ENCODE measurements around the gene CACNG4. TPM values are rescaled to one million over a fixed set of nuclear protein-coding genes. Genes with fewer than 3 reads are reported as not detected.
A peak's percentile ranks its signal among the peaks of the same experiment; 100 is the strongest.

CACNG4 gene
- total RNA-seq, 1 experiment from 2014 or later, result 6.3 TPM

GRCh38 chr17:67024736-67025135 is 60.2 kb downstream of the CACNG4 start:
- Histone ChIP-seq H2BK120ac (ENCODE audit: low read depth, low read length, poor library complexity, severe bottlenecking) (no peak overlapping the region), H4K20me1 (ENCODE audit: control insufficient read depth, insufficient read depth, insufficient read length) (no peaks in the 10 kb centered on the region), H3K56ac (ENCODE audit: insufficient read length, low read depth, low read length) (no peak overlapping the region), H2BK20ac (ENCODE audit: low read depth, low read length, poor library complexity, severe bottlenecking) (no peak overlapping the region), H4K5ac (ENCODE audit: insufficient read length, low read depth, low read length) (no peak overlapping the region), H3K79me1 (ENCODE audit: insufficient read depth, low read depth, low read length, poor library complexity, severe bottlenecking) (no peaks in the 10 kb centered on the region), H3K27me3 (ENCODE audit: insufficient read depth, low read length) (no peaks in the 10 kb centered on the region), H3K14ac (ENCODE audit: insufficient read depth, low read length) (no peak overlapping the region), H2AFZ (ENCODE audit: low read length) (no peak overlapping the region), H3K23ac (ENCODE audit: insufficient read length, low read depth, low read length) (no peak overlapping the region), H4K91ac (ENCODE audit: insufficient read length, low read depth, low read length) (no peak overlapping the region), H2BK12ac (ENCODE audit: insufficient read length, low read depth, low read length) (no peak overlapping the region), H2BK15ac (ENCODE audit: low read depth, low read length) (no peak overlapping the region), H3K9ac (ENCODE audit: extremely low read depth, insufficient read length, low read length) (no peak overlapping the region), H2AK5ac (ENCODE audit: insufficient read length, low read length) (no peak overlapping the region), H3K4me1 (ENCODE audit: insufficient read depth, low read length) (no peaks in the 10 kb centered on the region), H3K18ac (ENCODE audit: insufficient read length, low read depth, low read length) (no peak overlapping the region), H3K4ac (ENCODE audit: low read depth, low read length) (no peak overlapping the region), H3K27ac (ENCODE audit: insufficient read length, low read depth, low read length) (no peak overlapping the region), H3K79me2 (ENCODE audit: insufficient read depth, low read length) (no peaks in the 10 kb centered on the region), H3K23me2 (ENCODE audit: insufficient read length, low read depth, low read length, poor library complexity, severe bottlenecking) (no peaks in the 10 kb centered on the region), H3K9me3 (ENCODE audit: control insufficient read depth, low read depth, low read length) (no peaks in the 10 kb centered on the region), H3T11ph (ENCODE audit: low read length) (no peak overlapping the region), H4K8ac (replicated peaks; ENCODE audit: insufficient read length, low read depth, low read length) (no peak overlapping the region), H2BK5ac (ENCODE audit: insufficient read length, low read length) (no peak overlapping the region), H3K4me2 (ENCODE audit: insufficient read depth, insufficient read length, low read length) (no peak overlapping the region)
- H3K4me3 Mint-ChIP-seq, result no peak overlapping the region
- H3K27me3 Mint-ChIP-seq (ENCODE audit: low read depth), result no peaks in the 10 kb centered on the region
- WGBS (ENCODE audit: extremely low coverage, insufficient read length, low lambda C conversion rate), result no CpG with 5 or more reads among the region's 17 CpGs
- H3K4me1 Mint-ChIP-seq, result peaks cover 0 to 2% of the 10 kb centered on the region in 2 experiments; a peak in 3 of 4 replicates
- H3K9me3 Mint-ChIP-seq, result no peaks in the 10 kb centered on the region
- no peak for TF ChIP-seq CTCF (conservative IDR thresholded peaks at IDR 0.05)
- H3K27ac Mint-ChIP-seq, result peak overlapping the region in 1 of 3 experiments; percentile 49; a peak in 1 of 7 replicates
- H3K36me3 Mint-ChIP-seq (ENCODE audit: insufficient read depth in 1 of 3, low read depth in 3 of 3), result no peaks in the 10 kb centered on the region
- DNase-seq, result no peak

Data from H9 (cell line).